ENCODE measurements around the gene BGLAP.

DNA sequence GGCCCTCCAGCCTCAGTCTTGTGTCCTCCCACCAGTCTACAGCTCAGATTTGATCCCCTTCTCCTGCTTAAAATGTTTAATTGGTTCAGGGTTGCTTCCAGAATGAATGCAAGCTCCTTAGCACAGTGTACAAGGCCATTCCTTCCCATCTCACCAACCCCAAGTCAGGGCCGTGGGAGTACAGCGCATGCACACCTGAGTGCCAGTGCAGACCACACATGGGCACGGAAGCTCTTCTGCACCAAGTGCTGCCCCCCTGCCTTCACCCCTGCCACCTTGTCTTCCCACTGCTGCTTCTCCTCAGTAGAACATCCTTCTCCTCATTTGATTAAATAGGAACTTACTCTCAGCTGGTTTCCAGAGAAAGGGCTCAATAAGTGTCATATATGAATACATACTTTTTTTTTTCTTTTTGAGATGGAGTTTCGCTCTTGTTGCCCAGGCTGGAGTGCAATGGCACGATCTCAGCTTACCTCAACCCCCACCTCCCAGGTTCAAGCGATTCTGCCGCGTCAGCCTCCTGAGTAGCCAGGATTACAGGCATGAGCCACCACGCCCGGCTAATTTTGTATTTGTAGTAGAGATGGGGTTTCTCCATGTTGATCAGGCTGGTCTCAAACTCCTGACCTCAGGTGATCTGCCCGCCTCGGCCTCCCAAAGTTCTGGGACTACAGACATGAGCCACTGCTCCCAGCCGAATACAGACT lies 19.8 kb upstream of the BGLAP start:
- TF ChIP-seq CTCF (IDR thresholded peaks at IDR 0.05; ENCODE audit: poor library complexity, severe bottlenecking): no peak
- TF ChIP-seq SMC3 (conservative IDR thresholded peaks at IDR 0.05; ENCODE audit: poor library complexity): no peak
- no peak for TF ChIP-seq EP300 (conservative IDR thresholded peaks at IDR 0.05; ENCODE audit: poor library complexity, severe bottlenecking)
- TF ChIP-seq POLR2AphosphoS5 (IDR thresholded peaks at IDR 0.05): no peak
- TF ChIP-seq EZH2 (IDR thresholded peaks at IDR 0.05; ENCODE audit: borderline replicate concordance, insufficient read depth, low read length, poor library complexity, severe bottlenecking): no peak
